SK-N-SH treated with all-trans-retinoic acid at 6 μM for 48 hours (cell line): ENCODE measurements around the gene SPATA3.

ENCODE experiments used
- CREB5 ChIP-seq: fragments of 250-450 bp; sonication (Bioruptor Pico); IDR thresholded peaks from 2 replicates; pipeline ENCODE4 v1.5.1; 2020; ENCODE audit warnings: low read depth, mild to moderate bottlenecking, moderate library complexity
- GLIS3 ChIP-seq: fragments of 250-450 bp; sonication (Bioruptor Pico); IDR thresholded peaks from 2 replicates; pipeline ENCODE4 v1.5.0; 2020; ENCODE audit warnings: mild to moderate bottlenecking, moderate library complexity
- PATZ1 ChIP-seq: fragments of 250-450 bp; sonication (Bioruptor Pico); IDR thresholded peaks from 2 replicates; pipeline ENCODE4 v1.8.0; 2020; ENCODE audit warnings: mild to moderate bottlenecking, moderate library complexity, borderline replicate concordance
- POU6F1 ChIP-seq: fragments of 250-450 bp; sonication (Bioruptor Pico); IDR thresholded peaks from 2 replicates; pipeline ENCODE4 v1.8.0; 2021; ENCODE audit warnings: low read depth, mild to moderate bottlenecking, moderate library complexity, borderline replicate concordance
- TOX ChIP-seq: fragments of 250-450 bp; sonication (Bioruptor Pico); IDR thresholded peaks from 2 replicates; pipeline ENCODE4 v1.8.0; 2021; ENCODE audit warnings: mild to moderate bottlenecking, moderate library complexity, borderline replicate concordance
- ZFP3 ChIP-seq: fragments of 250-450 bp; sonication (Bioruptor Pico); IDR thresholded peaks from 2 replicates; pipeline ENCODE4 v1.5.0; 2020; ENCODE audit warnings: mild to moderate bottlenecking, moderate library complexity

GRCh38 chr2:230969659-230970015 is 26.3 kb upstream of the SPATA3 start:
- TF ChIP-seq ZFP3 (CRISPR knock-in tag) (no peak), PATZ1 (CRISPR knock-in tag) (no peak), GLIS3 (CRISPR knock-in tag) (no peak), CREB5 (CRISPR knock-in tag) (no peak), TOX (no peak), POU6F1 (CRISPR knock-in tag) (no peak)
